Activated CD8-positive, alpha-beta T cell treated with anti-CD3 and anti-CD28 coated beads for 36 hours (primary cell): Measurements from ENCODE around the gene RGS10. TPM values are rescaled to one million over a fixed set of nuclear protein-coding genes. Genes with fewer than 3 reads are reported as not detected.

ENCODE experiments used
- ATAC-seq: fragments of 200-7000 bp; cut with Tn5 transposase; one replicate; pipeline ENCODE4 v1.10.0; 2021; ENCODE audit warnings: mild to moderate bottlenecking, moderate library complexity
- CTCF ChIA-PET: fragments of 350-600 bp; sonication (Branson Sonifier 250); formaldehyde crosslinking; loops from one replicate; lab custom pipeline; 2021; ENCODE audit warnings: antibody characterized with exemption; lab: Charles Lee
- POLR2A ChIA-PET: fragments of 350-600 bp; sonication (Branson Sonifier 250); formaldehyde crosslinking; loops from one replicate; lab custom pipeline; 2021; ENCODE audit warnings: antibody characterized with exemption; lab: Charles Lee
- DNase-seq: peaks from one replicate; pipeline ENCODE4 v3.0.0-alpha.2; 2020
- H3K27ac Mint-ChIP-seq: one replicate; pipeline ENCODE4 v1.8.0; 2021; ENCODE audit warnings: mild to moderate bottlenecking, mixed read lengths
- H3K27me3 Mint-ChIP-seq: one replicate; pipeline ENCODE4 v1.8.0; 2021; ENCODE audit warnings: mixed read lengths
- H3K36me3 Mint-ChIP-seq: one replicate; pipeline ENCODE4 v1.8.0; 2021; ENCODE audit warnings: low read depth, mixed read lengths
- H3K4me1 Mint-ChIP-seq: one replicate; pipeline ENCODE4 v1.8.0; 2021; ENCODE audit warnings: low read depth, mixed read lengths
- H3K4me3 Mint-ChIP-seq: one replicate; pipeline ENCODE4 v1.8.0; 2021; ENCODE audit warnings: mild to moderate bottlenecking, moderate library complexity, mixed read lengths
- H3K9me3 Mint-ChIP-seq: one replicate; pipeline ENCODE4 v1.8.0; 2021; ENCODE audit warnings: mixed read lengths
- intact Hi-C: fragments of 100-400 bp; cut with micrococcal nuclease; formaldehyde crosslinking; loops from one replicate; pipeline ENCODE4 v1.10.0; 2022
- total RNA-seq, 2 experiments: library from RNA; stranded (reverse); gene quantifications; one replicate each; pipeline ENCODE4 v1.2.3, GENCODE V29; 2021
- TF ChIP-seq, protein P1 (sequence below): fragments of 200-600 bp; IDR thresholded peaks from one replicate; pipeline ENCODE4 v1.8.0; 2022; ENCODE audit warnings: antibody characterized with exemption, mild to moderate bottlenecking

Gene RGS10
- total RNA-seq, 2 experiments from 2014 or later = 207 to 220 TPM

DNA sequence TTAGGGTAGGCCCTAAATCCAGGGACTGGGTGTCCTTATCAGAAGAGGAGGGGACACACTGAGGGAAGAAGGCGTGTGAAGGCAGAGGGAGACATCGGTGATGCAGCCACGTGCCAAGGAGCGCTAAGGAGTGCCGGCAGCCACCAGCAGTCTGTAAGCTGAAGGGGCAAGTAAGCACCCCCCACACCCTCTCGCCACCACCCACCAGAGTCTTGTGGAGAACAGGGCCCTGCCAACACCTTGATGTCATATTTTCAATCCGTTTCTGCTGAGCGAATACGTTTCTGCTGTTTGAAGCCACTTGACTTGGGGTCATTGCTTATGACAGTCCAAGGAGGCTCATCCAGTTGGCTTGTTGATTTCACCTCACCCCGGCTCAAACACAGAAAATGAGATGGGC lies 37.9 kb downstream of the RGS10 start:
- ChIA-PET POLR2A (interaction anchor here (6.3 kb wide), 1 partner anchor 11 kb away, joined by 58 read pairs; no protein-coding TSS in a partner anchor), CTCF (interaction anchor here (0.9 to 1.1 kb wide), 2 partner anchors 15 to 298 kb away, joined by 3 to 5 read pairs; no protein-coding TSS in a partner anchor)
- intact Hi-C loops = loop anchor here (5.0 kb wide), 1 partner anchor 33 kb away; no protein-coding TSS in a partner anchor

DNA sequence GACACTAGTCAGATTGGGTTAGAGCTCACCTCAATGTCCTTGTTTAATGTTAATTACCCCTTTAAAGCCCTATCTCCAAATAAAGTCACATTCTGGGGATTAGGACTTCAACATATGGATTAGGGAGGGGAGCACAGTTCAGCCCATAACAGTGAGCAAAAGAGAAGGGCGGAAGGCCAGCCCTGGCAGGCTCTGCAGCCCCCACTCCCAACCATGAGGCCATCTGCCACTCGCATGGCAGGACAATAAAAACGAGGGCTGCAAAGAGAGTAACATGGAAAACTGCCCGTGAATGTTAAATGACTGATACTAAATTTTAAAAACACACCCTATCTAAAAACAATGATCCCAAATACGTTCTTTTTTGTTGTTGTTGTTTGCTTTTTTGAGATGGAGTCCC lies 38.7 kb downstream of the RGS10 start:
- Mint-ChIP-seq H3K36me3 (peaks cover 86% of the 10 kb centered on the region), H3K27ac (peak overlapping the region; percentile 98), H3K4me1 (peaks cover 90% of the 10 kb centered on the region), H3K27me3 (no peaks in the 10 kb centered on the region), H3K9me3 (no peaks in the 10 kb centered on the region), H3K4me3 (no peak overlapping the region)
- TF ChIP-seq, protein P1, sequence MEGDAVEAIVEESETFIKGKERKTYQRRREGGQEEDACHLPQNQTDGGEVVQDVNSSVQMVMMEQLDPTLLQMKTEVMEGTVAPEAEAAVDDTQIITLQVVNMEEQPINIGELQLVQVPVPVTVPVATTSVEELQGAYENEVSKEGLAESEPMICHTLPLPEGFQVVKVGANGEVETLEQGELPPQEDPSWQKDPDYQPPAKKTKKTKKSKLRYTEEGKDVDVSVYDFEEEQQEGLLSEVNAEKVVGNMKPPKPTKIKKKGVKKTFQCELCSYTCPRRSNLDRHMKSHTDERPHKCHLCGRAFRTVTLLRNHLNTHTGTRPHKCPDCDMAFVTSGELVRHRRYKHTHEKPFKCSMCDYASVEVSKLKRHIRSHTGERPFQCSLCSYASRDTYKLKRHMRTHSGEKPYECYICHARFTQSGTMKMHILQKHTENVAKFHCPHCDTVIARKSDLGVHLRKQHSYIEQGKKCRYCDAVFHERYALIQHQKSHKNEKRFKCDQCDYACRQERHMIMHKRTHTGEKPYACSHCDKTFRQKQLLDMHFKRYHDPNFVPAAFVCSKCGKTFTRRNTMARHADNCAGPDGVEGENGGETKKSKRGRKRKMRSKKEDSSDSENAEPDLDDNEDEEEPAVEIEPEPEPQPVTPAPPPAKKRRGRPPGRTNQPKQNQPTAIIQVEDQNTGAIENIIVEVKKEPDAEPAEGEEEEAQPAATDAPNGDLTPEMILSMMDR = no peak
- intact Hi-C loops = loop anchor here (5.0 kb wide), 1 partner anchor 33 kb away; no protein-coding TSS in a partner anchor
- ATAC-seq = no peak
- CTCF ChIA-PET = no interaction called here
- no peak for DNase-seq
- POLR2A ChIA-PET = interaction anchor here (0.8 to 6.3 kb wide), 3 partner anchors 8 to 27 kb away, joined by 3 to 58 read pairs (median 4); no protein-coding TSS in a partner anchor

More for the DNA sequence above, 37.9 kb downstream of the RGS10 start:
- DNase-seq (no peak), ATAC-seq (no peak)
- no peaks in the 10 kb centered on the region for H3K9me3 Mint-ChIP-seq
- peaks cover 82% of the 10 kb centered on the region for H3K4me1 Mint-ChIP-seq
- peaks cover 82% of the 10 kb centered on the region for H3K36me3 Mint-ChIP-seq
- H3K27ac Mint-ChIP-seq = peak overlapping the region; percentile 82
- TF ChIP-seq, protein P1 = no peak
- H3K27me3 Mint-ChIP-seq = no peaks in the 10 kb centered on the region
- peak overlapping the region; percentile 15 for H3K4me3 Mint-ChIP-seq

DNA sequence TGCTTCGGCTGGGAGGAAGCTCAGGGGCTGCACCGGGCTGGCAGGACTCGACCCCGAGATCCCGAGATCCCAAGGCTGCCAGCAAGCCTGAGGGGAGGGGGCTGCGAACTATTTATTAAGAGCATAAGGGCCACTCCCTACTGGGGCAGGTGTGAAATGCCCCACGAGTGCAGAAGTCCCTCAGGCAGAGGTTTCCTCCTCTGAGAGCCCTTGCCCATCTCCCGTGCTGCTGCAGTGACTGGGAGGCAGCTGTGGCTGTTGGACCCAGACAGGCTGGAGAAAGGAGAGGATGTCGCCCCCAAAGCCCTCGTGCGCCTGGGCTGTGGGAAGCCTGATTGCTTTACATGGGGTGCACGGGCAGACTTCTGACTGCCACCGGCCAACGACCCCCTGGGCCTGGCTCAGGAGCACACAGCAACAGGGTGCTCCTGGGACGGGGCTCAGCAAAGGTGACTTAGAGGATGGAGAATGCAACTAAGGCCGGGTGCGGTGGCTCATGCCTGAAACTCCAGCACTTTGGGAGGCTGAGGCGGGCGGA lies 39.8 kb downstream of the RGS10 start:
- Mint-ChIP-seq H3K9me3 (no peaks in the 10 kb centered on the region), H3K27ac (peak overlapping the region; percentile 98), H3K4me1 (peaks cover 93% of the 10 kb centered on the region), H3K36me3 (peaks cover 85% of the 10 kb centered on the region), H3K27me3 (no peaks in the 10 kb centered on the region), H3K4me3 (peak overlapping the region; percentile 60)
- ChIA-PET POLR2A (interaction anchor here (0.7 to 6.3 kb wide), 8 partner anchors 9 to 342 kb away, joined by 3 to 58 read pairs (median 4); partner anchors contain the start of gene RGS10), CTCF (interaction anchor here (0.6 to 1.4 kb wide), 7 partner anchors 13 to 296 kb away, joined by 3 to 4 read pairs (median 4); partner anchors contain the start of gene RGS10)
- TF ChIP-seq, protein P1 = no peak
- ATAC-seq (peak; percentile 2), DNase-seq (no peak)
- intact Hi-C loops = loop anchor here (5.0 kb wide), 1 partner anchor 35 kb away; no protein-coding TSS in a partner anchor

DNA sequence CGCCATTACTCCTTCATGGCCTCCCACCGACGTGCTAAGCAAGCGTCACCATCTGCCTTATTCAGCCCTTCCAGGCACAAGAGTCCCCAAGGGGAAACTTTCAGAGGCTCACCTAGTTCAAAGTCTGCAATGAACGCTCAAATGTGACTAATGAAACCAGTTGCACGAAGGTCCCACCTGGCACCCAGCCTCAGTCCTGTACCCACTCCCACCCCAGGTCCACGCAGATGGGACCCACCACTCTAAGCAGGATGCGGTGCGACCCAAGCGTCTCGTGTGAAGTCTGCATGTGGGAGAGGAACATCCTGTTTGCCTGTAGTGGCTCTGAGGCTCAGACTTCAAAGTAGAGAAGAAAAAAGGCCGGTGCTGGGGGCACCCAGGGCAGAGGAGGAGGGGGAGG lies 40.3 kb downstream of the RGS10 start:
- peak; percentile 79 for ATAC-seq
- H3K36me3 Mint-ChIP-seq = peaks cover 85% of the 10 kb centered on the region
- peak overlapping the region; percentile 60 for H3K4me3 Mint-ChIP-seq
- H3K4me1 Mint-ChIP-seq = peaks cover 93% of the 10 kb centered on the region
- ChIA-PET CTCF (interaction anchor here (1.2 to 1.4 kb wide), 5 partner anchors 13 to 296 kb away, joined by 3 to 4 read pairs (median 4); partner anchors contain the start of gene RGS10), POLR2A (interaction anchor here (0.7 to 6.3 kb wide), 7 partner anchors 9 to 341 kb away, joined by 3 to 58 read pairs (median 3); partner anchors contain the start of gene RGS10)
- H3K9me3 Mint-ChIP-seq = no peaks in the 10 kb centered on the region
- H3K27me3 Mint-ChIP-seq = no peaks in the 10 kb centered on the region
- peak; percentile 93 for DNase-seq
- H3K27ac Mint-ChIP-seq = peak overlapping the region; percentile 98
- TF ChIP-seq, protein P1 = no peak
- intact Hi-C loops = loop anchor here (5.0 kb wide), 1 partner anchor 35 kb away; no protein-coding TSS in a partner anchor
